A673 (cell line): ENCODE measurements around the gene CLRN3. TPM values are rescaled to one million over a fixed set of nuclear protein-coding genes. Genes with fewer than 3 reads are reported as not detected.

Experiments used
- BruUV-seq: library from RNA; stranded (reverse); fragments of 400-500 nt; replicated peaks from 2 replicates; lab custom pipeline; 2021; lab: Mats Ljungman, UMichigan
- CTCF ChIA-PET: fragments of 300-600 bp; sonication (Branson Sonifier 250); formaldehyde crosslinking; loops from one replicate; lab custom pipeline; 2022; ENCODE audit warnings: antibody characterized with exemption; lab: Charles Lee
- POLR2A ChIA-PET: fragments of 300-600 bp; sonication (Branson Sonifier 250); formaldehyde crosslinking; loops from one replicate; lab custom pipeline; 2022; ENCODE audit warnings: antibody characterized with exemption; ENCODE audit not compliant: low non-redundant PET; lab: Charles Lee
- DNase-seq: peaks from one replicate; pipeline ENCODE4 v3.0.0-alpha.2; 2015; ENCODE audit warnings: low spot score
- H3K27ac ChIP-seq: fragments of 200-600 bp; sonication (generic); 2 replicates; pipeline ENCODE4 v1.5.1; 2016; ENCODE audit warnings: mixed run types, low read depth, mild to moderate bottlenecking, mixed read lengths, antibody characterized with exemption, low read length; ENCODE audit not compliant: poor library complexity, severe bottlenecking
- H3K27me3 ChIP-seq: fragments of 200-600 bp; sonication (generic); replicated peaks from 2 replicates; pipeline ENCODE4 v1.6.1; 2017; ENCODE audit warnings: mixed run types, low read depth, mild to moderate bottlenecking, mixed read lengths, antibody characterized with exemption, low read length; ENCODE audit not compliant: insufficient read depth, poor library complexity
- H3K36me3 ChIP-seq: fragments of 200-600 bp; sonication (generic); 2 replicates; pipeline ENCODE4 v1.6.1; 2016; ENCODE audit warnings: mixed run types, mild to moderate bottlenecking, mixed read lengths, antibody characterized with exemption, low read length; ENCODE audit not compliant: insufficient read depth, poor library complexity, severe bottlenecking
- H3K4me1 ChIP-seq: fragments of 200-600 bp; sonication (generic); 2 replicates; pipeline ENCODE4 v1.6.1; 2017; ENCODE audit warnings: mixed run types, mild to moderate bottlenecking, mixed read lengths, antibody characterized with exemption, low read length; ENCODE audit not compliant: insufficient read depth, poor library complexity, severe bottlenecking
- H3K4me3 ChIP-seq: fragments of 200-600 bp; sonication (generic); 2 replicates; pipeline ENCODE4 v1.5.1; 2016; ENCODE audit warnings: low read depth, mixed run types, mild to moderate bottlenecking, mixed read lengths, low read length; ENCODE audit not compliant: poor library complexity, severe bottlenecking
- H3K9me3 ChIP-seq: fragments of 200-600 bp; sonication (generic); 2 replicates; pipeline ENCODE4 v1.6.1; 2016; ENCODE audit warnings: mixed run types, low read depth, mild to moderate bottlenecking, mixed read lengths, antibody characterized with exemption, low read length; ENCODE audit not compliant: poor library complexity, severe bottlenecking
- EZH2 ChIP-seq: fragments of 200-600 bp; sonication (generic); IDR thresholded peaks from 2 replicates; pipeline ENCODE4 v1.6.1; 2017; ENCODE audit warnings: borderline replicate concordance, low read depth, mild to moderate bottlenecking, mixed read lengths, antibody characterized with exemption, low read length; ENCODE audit not compliant: poor library complexity, severe bottlenecking
- intact Hi-C: fragments of 100-400 bp; cut with micrococcal nuclease; formaldehyde crosslinking; loops from one replicate; pipeline ENCODE4 v1.10.0; 2022; ENCODE audit not compliant: unreplicated experiment
- total RNA-seq: library from RNA; stranded (reverse); gene quantifications from 2 replicates; pipeline ENCODE4 v1.2.3, GENCODE V29; 2021
- TF ChIP-seq, protein P1 (sequence below): fragments of 300-800, 200-600 bp; sonication (generic); conservative IDR thresholded peaks from 2 replicates; pipeline ENCODE4 v1.5.1; 2017; ENCODE audit warnings: low read depth, mild to moderate bottlenecking, antibody characterized with exemption, low read length, moderate library complexity, mixed read lengths

The CLRN3 gene
- total RNA-seq, 1 experiment from 2014 or later = not detected

DNA sequence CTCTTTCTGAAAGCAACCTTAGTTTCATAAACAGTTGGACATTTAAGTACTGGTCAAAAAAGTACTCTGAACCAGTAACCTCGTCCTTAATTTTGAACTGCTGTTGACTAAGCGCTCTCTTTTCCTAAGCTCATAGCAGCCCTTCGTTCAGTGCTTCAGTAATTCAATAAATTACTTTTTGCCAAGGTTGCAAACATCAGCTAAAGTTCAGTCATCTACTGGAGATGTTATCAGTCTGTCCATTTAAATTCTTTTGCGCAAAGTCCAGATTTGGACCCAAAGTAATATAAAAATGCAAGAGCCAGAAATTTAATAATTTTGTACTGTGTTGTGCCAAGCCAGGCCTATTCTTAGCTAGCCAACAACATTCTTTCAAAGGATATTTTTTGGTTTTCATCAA lies 22.6 kb upstream of the CLRN3 start:
- Histone ChIP-seq H3K9me3 (no peaks in the 10 kb centered on the region), H3K27me3 (no peaks in the 10 kb centered on the region), H3K4me3 (no peak overlapping the region), H3K27ac (no peak overlapping the region), H3K36me3 (no peaks in the 10 kb centered on the region), H3K4me1 (no peaks in the 10 kb centered on the region)
- intact Hi-C loops = no loop called here
- no peak for TF ChIP-seq EZH2
- TF ChIP-seq, protein P1, sequence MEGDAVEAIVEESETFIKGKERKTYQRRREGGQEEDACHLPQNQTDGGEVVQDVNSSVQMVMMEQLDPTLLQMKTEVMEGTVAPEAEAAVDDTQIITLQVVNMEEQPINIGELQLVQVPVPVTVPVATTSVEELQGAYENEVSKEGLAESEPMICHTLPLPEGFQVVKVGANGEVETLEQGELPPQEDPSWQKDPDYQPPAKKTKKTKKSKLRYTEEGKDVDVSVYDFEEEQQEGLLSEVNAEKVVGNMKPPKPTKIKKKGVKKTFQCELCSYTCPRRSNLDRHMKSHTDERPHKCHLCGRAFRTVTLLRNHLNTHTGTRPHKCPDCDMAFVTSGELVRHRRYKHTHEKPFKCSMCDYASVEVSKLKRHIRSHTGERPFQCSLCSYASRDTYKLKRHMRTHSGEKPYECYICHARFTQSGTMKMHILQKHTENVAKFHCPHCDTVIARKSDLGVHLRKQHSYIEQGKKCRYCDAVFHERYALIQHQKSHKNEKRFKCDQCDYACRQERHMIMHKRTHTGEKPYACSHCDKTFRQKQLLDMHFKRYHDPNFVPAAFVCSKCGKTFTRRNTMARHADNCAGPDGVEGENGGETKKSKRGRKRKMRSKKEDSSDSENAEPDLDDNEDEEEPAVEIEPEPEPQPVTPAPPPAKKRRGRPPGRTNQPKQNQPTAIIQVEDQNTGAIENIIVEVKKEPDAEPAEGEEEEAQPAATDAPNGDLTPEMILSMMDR = no peak
- ChIA-PET CTCF (no interaction called here), POLR2A (no interaction called here)
- DNase-seq = no peak
- no TSS peak for BruUV-seq

DNA sequence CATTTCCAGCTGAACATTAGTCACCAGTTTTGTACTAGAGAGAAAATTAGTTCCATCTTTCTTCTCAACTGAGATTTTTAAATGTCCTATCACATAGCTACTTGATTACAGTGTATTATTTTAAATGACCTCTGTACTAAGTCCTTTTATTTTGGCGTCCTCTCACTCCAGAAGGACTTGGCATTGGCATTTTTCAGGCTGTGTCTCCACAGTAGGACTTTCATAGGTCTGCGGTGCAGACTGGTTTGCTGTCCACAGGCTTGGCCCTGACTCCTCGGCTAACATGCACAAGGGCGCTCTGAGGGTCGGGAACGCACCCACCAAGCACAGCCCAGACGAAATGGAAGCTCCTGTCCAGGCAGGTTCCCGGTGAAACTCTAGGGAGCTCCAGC lies 20.6 kb upstream of the CLRN3 start:
- no TSS peak for BruUV-seq
- Histone ChIP-seq H3K27me3 (no peaks in the 10 kb centered on the region), H3K36me3 (no peaks in the 10 kb centered on the region), H3K4me3 (no peak overlapping the region), H3K27ac (no peak overlapping the region), H3K4me1 (no peaks in the 10 kb centered on the region), H3K9me3 (no peaks in the 10 kb centered on the region)
- POLR2A ChIA-PET = no interaction called here
- no peak for DNase-seq
- intact Hi-C loops = no loop called here
- no peak for TF ChIP-seq EZH2
- TF ChIP-seq, protein P1 = no peak
- CTCF ChIA-PET = no interaction called here

GRCh38 chr10:127912607-127913367 lies 20.0 kb upstream of the CLRN3 start:
- no peak overlapping the region for H3K4me3 ChIP-seq
- no peaks in the 10 kb centered on the region for H3K9me3 ChIP-seq
- no peak for DNase-seq
- no peaks in the 10 kb centered on the region for H3K36me3 ChIP-seq
- ChIA-PET POLR2A (no interaction called here), CTCF (no interaction called here)
- H3K4me1 ChIP-seq = no peaks in the 10 kb centered on the region
- H3K27ac ChIP-seq = no peak overlapping the region
- TF ChIP-seq, protein P1 = no peak
- TF ChIP-seq EZH2 = no peak
- BruUV-seq = no TSS peak
- H3K27me3 ChIP-seq = peaks cover 3% of the 10 kb centered on the region
- intact Hi-C loops = no loop called here
